HEK293 (cell line): Measurements from ENCODE around the gene PNN.

Experiments
- CTCF ChIA-PET: fragments of 350-600 bp; formaldehyde crosslinking; extraction: SDS; loops from one replicate; lab custom pipeline; 2021; ENCODE audit warnings: antibody characterized with exemption; lab: Yijun Ruan, JAX
- POLR2A ChIA-PET: fragments of 300-600 bp; formaldehyde crosslinking; extraction: SDS; loops from one replicate; lab custom pipeline; 2020; ENCODE audit warnings: antibody characterized with exemption, inconsistent platforms; lab: Yijun Ruan, JAX
- H3K27ac ChIP-seq: fragments of 200-500 bp; sonication (Bioruptor generic); 2 replicates; pipeline ENCODE4 v1.5.1; 2014; ENCODE audit warnings: low read depth, low read length, control low read depth, inconsistent platforms; ENCODE audit errors: extremely low read depth
- H3K36me3 ChIP-seq, 2 experiments: fragments of 200-500 bp in 1 of 2; sonication (Bioruptor generic) in 1 of 2; 1 replicate in 1 of 2; 2 replicates in 1 of 2; pipeline ENCODE4 v1.5.1; 2014 to 2017; ENCODE audit warnings: inconsistent platforms in 2 of 2, low read length in 2 of 2; ENCODE audit not compliant: control insufficient read depth in 2 of 2, insufficient read depth in 1 of 2
- H3K4me1 ChIP-seq: fragments of 200-500 bp; sonication (Bioruptor generic); 2 replicates; pipeline ENCODE4 v1.5.1; 2014; ENCODE audit warnings: mild to moderate bottlenecking, low read length, inconsistent platforms; ENCODE audit not compliant: control insufficient read depth, insufficient read depth
- H3K4me3 ChIP-seq: 2 replicates; pipeline ENCODE4 v1.5.1; 2011; ENCODE audit warnings: low read depth, mild to moderate bottlenecking, control low read depth, low read length, moderate library complexity
- H3K9me3 ChIP-seq: fragments of 200-500 bp; sonication (Bioruptor generic); 2 replicates; pipeline ENCODE4 v1.5.1; 2014; ENCODE audit warnings: low read depth, low read length, inconsistent platforms; ENCODE audit not compliant: control insufficient read depth, insufficient read depth
- BCL11A ChIP-seq: fragments of 450-650 bp; formaldehyde crosslinking; IDR thresholded peaks from 2 replicates; pipeline ENCODE4 v1.5.1; 2016; ENCODE audit warnings: low read depth, missing biosample characterization, missing genetic modification characterization
- EGR2 ChIP-seq: fragments of 450-650 bp; formaldehyde crosslinking; IDR thresholded peaks from 2 replicates; pipeline ENCODE4 v1.5.1; 2016; ENCODE audit warnings: low read depth, missing biosample characterization, missing genetic modification characterization
- GFI1B ChIP-seq: fragments of 450-650 bp; formaldehyde crosslinking; IDR thresholded peaks from 2 replicates; pipeline ENCODE4 v1.5.1; 2016; ENCODE audit warnings: missing biosample characterization, missing genetic modification characterization
- GLI2 ChIP-seq: fragments of 450-650 bp; formaldehyde crosslinking; IDR thresholded peaks from 2 replicates; pipeline ENCODE4; 2017; ENCODE audit warnings: missing biosample characterization, missing genetic modification characterization, low read depth, borderline replicate concordance
- HIC1 ChIP-seq: fragments of 450-650 bp; formaldehyde crosslinking; IDR thresholded peaks from 2 replicates; pipeline ENCODE4 v1.5.1; 2016; ENCODE audit warnings: missing biosample characterization, missing genetic modification characterization
- OVOL3 ChIP-seq: fragments of 450-650 bp; formaldehyde crosslinking; IDR thresholded peaks from 2 replicates; pipeline ENCODE4 v1.5.1; 2016; ENCODE audit warnings: missing biosample characterization, missing genetic modification characterization
- PRDM1 ChIP-seq: fragments of 450-650 bp; formaldehyde crosslinking; IDR thresholded peaks from 2 replicates; pipeline ENCODE4; 2016; ENCODE audit warnings: missing biosample characterization, missing genetic modification characterization
- SALL2 ChIP-seq: fragments of 450-650 bp; formaldehyde crosslinking; IDR thresholded peaks from 2 replicates; pipeline ENCODE4 v1.5.0; 2017; ENCODE audit warnings: missing biosample characterization, mild to moderate bottlenecking, missing genetic modification characterization, borderline replicate concordance
- TCF7L2 ChIP-seq: IDR thresholded peaks from 2 replicates; pipeline ENCODE4 v1.6.1; 2011; ENCODE audit warnings: low read depth, mild to moderate bottlenecking, inconsistent platforms, low read length, moderate library complexity, borderline replicate concordance
- ZBTB6 ChIP-seq: fragments of 450-650 bp; formaldehyde crosslinking; IDR thresholded peaks from 2 replicates; pipeline ENCODE4 v1.5.1; 2017; ENCODE audit warnings: missing biosample characterization, missing genetic modification characterization
- ZBTB8A ChIP-seq: fragments of 450-650 bp; formaldehyde crosslinking; IDR thresholded peaks from 2 replicates; pipeline ENCODE4 v1.5.1; 2016; ENCODE audit warnings: missing biosample characterization, missing genetic modification characterization
- ZFP3 ChIP-seq: fragments of 450-650 bp; formaldehyde crosslinking; IDR thresholded peaks from 2 replicates; pipeline ENCODE4 v1.5.1; 2016; ENCODE audit warnings: low read depth, missing biosample characterization, missing genetic modification characterization
- ZFP37 ChIP-seq: fragments of 450-650 bp; formaldehyde crosslinking; IDR thresholded peaks from 2 replicates; pipeline ENCODE4 v1.5.1; 2016; ENCODE audit warnings: missing biosample characterization, missing genetic modification characterization
- ZNF132 ChIP-seq: fragments of 450-650 bp; formaldehyde crosslinking; IDR thresholded peaks from 2 replicates; pipeline ENCODE4 v1.5.1; 2017; ENCODE audit warnings: missing biosample characterization, missing genetic modification characterization, borderline replicate concordance
- ZNF138 ChIP-seq: fragments of 450-650 bp; formaldehyde crosslinking; IDR thresholded peaks from 2 replicates; pipeline ENCODE4 v1.5.1; 2016; ENCODE audit warnings: missing biosample characterization, missing genetic modification characterization, borderline replicate concordance
- ZNF19 ChIP-seq: fragments of 450-650 bp; formaldehyde crosslinking; IDR thresholded peaks from 2 replicates; pipeline ENCODE4; 2016; ENCODE audit warnings: missing biosample characterization, missing genetic modification characterization, low read depth
- ZNF211 ChIP-seq: fragments of 450-650 bp; formaldehyde crosslinking; IDR thresholded peaks from 2 replicates; pipeline ENCODE4 v1.5.1; 2016; ENCODE audit warnings: low read depth, missing biosample characterization, missing genetic modification characterization
- ZNF341 ChIP-seq: fragments of 450-650 bp; formaldehyde crosslinking; IDR thresholded peaks from 2 replicates; pipeline ENCODE4; 2016; ENCODE audit warnings: low read depth, missing biosample characterization, missing genetic modification characterization
- ZNF350 ChIP-seq: fragments of 450-650 bp; formaldehyde crosslinking; IDR thresholded peaks from 2 replicates; pipeline ENCODE4 v1.5.0; 2017; ENCODE audit warnings: missing biosample characterization, mild to moderate bottlenecking, missing genetic modification characterization
- ZNF426 ChIP-seq: fragments of 450-650 bp; formaldehyde crosslinking; IDR thresholded peaks from 2 replicates; pipeline ENCODE4 v1.5.1; 2017; ENCODE audit warnings: missing biosample characterization, missing genetic modification characterization, mild to moderate bottlenecking, inconsistent platforms, moderate library complexity
- ZNF501 ChIP-seq: fragments of 450-650 bp; formaldehyde crosslinking; IDR thresholded peaks from 2 replicates; pipeline ENCODE4 v1.5.1; 2016; ENCODE audit warnings: missing biosample characterization, missing genetic modification characterization
- ZNF513 ChIP-seq: fragments of 450-650 bp; IDR thresholded peaks from 2 replicates; pipeline ENCODE4 v1.5.1; 2018; ENCODE audit warnings: missing biosample characterization, missing genetic modification characterization
- ZNF549 ChIP-seq: fragments of 450-650 bp; IDR thresholded peaks from 2 replicates; pipeline ENCODE4 v1.5.1; 2018; ENCODE audit warnings: missing biosample characterization, missing genetic modification characterization, mild to moderate bottlenecking, inconsistent platforms, moderate library complexity
- ZNF610 ChIP-seq: fragments of 450-650 bp; formaldehyde crosslinking; IDR thresholded peaks from 2 replicates; pipeline ENCODE4 v1.5.1; 2016; ENCODE audit warnings: missing biosample characterization, missing genetic modification characterization, borderline replicate concordance
- ZNF626 ChIP-seq: fragments of 450-650 bp; sonication (Bioruptor Pico); formaldehyde crosslinking; IDR thresholded peaks from 2 replicates; pipeline ENCODE4 v1.5.1; 2018; ENCODE audit warnings: missing biosample characterization, missing genetic modification characterization, inconsistent platforms
- ZNF639 ChIP-seq: fragments of 450-650 bp; formaldehyde crosslinking; IDR thresholded peaks from 2 replicates; pipeline ENCODE4 v1.5.1; 2016; ENCODE audit warnings: missing biosample characterization, missing genetic modification characterization
- ZNF658 ChIP-seq: fragments of 450-650 bp; formaldehyde crosslinking; IDR thresholded peaks from 2 replicates; pipeline ENCODE4; 2016; ENCODE audit warnings: missing biosample characterization, missing genetic modification characterization

Gene PNN

GRCh38 chr14:39212693-39213092, 37.6 kb downstream of the PNN start (continued):
- TF ChIP-seq ZNF501 (no peak), ZNF549 (tag by site-specific recombination) (no peak), HIC1 (no peak), ZBTB6 (no peak), OVOL3 (tag by site-specific recombination) (no peak), EGR2 (no peak), ZNF19 (tag by site-specific recombination) (no peak), ZNF658 (tag by site-specific recombination) (no peak), ZNF350 (tag by site-specific recombination) (no peak), ZNF341 (no peak), ZNF639 (tag by site-specific recombination) (no peak), GLI2 (tag by site-specific recombination) (no peak)
- TF ChIP-seq, all 188 proteins: peak for 0

GRCh38 chr14:39217214-39217879, 42.3 kb downstream of the PNN start:
- TF ChIP-seq ZFP3 (tag by site-specific recombination) (no peak), ZBTB8A (tag by site-specific recombination) (no peak), TCF7L2 (no peak), GLI2 (tag by site-specific recombination) (no peak), PRDM1 (tag by site-specific recombination) (no peak), BCL11A (tag by site-specific recombination) (no peak), SALL2 (no peak), ZFP37 (tag by site-specific recombination) (no peak), ZNF513 (tag by site-specific recombination) (no peak), ZNF211 (tag by site-specific recombination) (no peak), ZNF138 (tag by site-specific recombination) (no peak), ZNF426 (tag by site-specific recombination) (no peak), ZNF610 (no peak), ZNF132 (tag by site-specific recombination) (no peak), GFI1B (tag by site-specific recombination) (no peak), ZNF626 (no peak)
- TF ChIP-seq, all 188 proteins: peak for 0
- Histone ChIP-seq H3K27ac (no peak overlapping the region), H3K9me3 (no peaks in the 10 kb centered on the region), H3K4me3 (no peak overlapping the region), H3K36me3 (no peaks in the 10 kb centered on the region), H3K4me1 (no peaks in the 10 kb centered on the region)
- ChIA-PET POLR2A (no interaction called here), CTCF (no interaction called here)
